Neutrophil (primary cell): ENCODE data around the gene OR2H2.

ENCODE experiments used
- H3K27ac ChIP-seq: fragments of 200-600 bp; sonication (generic); 2 replicates; pipeline ENCODE4 v1.5.1; 2016; ENCODE audit warnings: mild to moderate bottlenecking, moderate library complexity
- H3K27me3 ChIP-seq: fragments of 200-600 bp; sonication (generic); 2 replicates; pipeline ENCODE4 v1.6.0; 2016; ENCODE audit warnings: mild to moderate bottlenecking
- H3K36me3 ChIP-seq: fragments of 200-600 bp; sonication (generic); 2 replicates; pipeline ENCODE4 v1.5.1; 2017
- H3K4me1 ChIP-seq, 2 experiments: fragments of 200-600 bp in 1 of 2; sonication (generic) in 1 of 2; 1 replicate in 1 of 2; 2 replicates in 1 of 2; pipeline versions ENCODE4 v1.5.1 to v1.6.1; 2013 to 2016; ENCODE audit warnings: low read depth in 1 of 2, low read length in 1 of 2, mild to moderate bottlenecking in 1 of 2, moderate library complexity in 1 of 2; ENCODE audit not compliant: control insufficient read depth in 1 of 2, insufficient read depth in 1 of 2
- H3K4me3 ChIP-seq, 2 experiments: fragments of 200-600 bp in 1 of 2; sonication (generic) in 1 of 2; 1 replicate in 1 of 2; 2 replicates in 1 of 2; pipeline ENCODE4 v1.5.1; 2013 to 2016; ENCODE audit warnings: low read depth in 1 of 2, low read length in 1 of 2, mild to moderate bottlenecking in 1 of 2, moderate library complexity in 1 of 2
- H3K9me3 ChIP-seq: fragments of 200-600 bp; sonication (generic); 2 replicates; pipeline ENCODE4 v1.5.1; 2016
- CTCF ChIP-seq: fragments of 200-600 bp; sonication (generic); IDR thresholded peaks from 2 replicates; pipeline ENCODE4 v1.5.1; 2016; ENCODE audit warnings: antibody characterized with exemption

OR2H2 gene

DNA sequence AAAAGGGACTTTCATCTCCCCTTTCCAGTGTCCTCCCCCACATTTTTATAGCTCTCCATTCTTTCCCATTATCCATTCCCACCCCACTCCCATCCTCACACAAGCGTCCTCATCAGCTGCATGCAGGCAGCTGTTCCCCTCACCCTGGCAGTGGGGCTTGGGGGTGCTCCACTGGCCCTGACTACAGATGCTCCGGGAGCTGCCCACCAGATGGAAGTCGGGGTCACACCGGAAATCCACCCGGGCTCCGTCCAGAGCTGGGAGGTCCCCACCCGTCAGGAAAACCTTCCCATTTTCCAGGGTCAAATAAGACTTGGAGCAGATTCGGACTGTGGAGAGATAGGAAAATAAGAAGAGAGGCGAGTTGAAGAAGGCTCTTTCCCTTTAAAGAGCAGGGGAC is 45.4 kb downstream of the OR2H2 start:
- H3K9me3 ChIP-seq = no peaks in the 10 kb centered on the region
- H3K4me3 ChIP-seq = no peak overlapping the region

GRCh38 chr6:29631209-29631810 is 46.4 kb downstream of the OR2H2 start:
- Histone ChIP-seq H3K27me3 (peaks cover 94% of the 10 kb centered on the region), H3K4me1 (peaks cover 39 to 47% of the 10 kb centered on the region in 2 experiments), H3K27ac (no peak overlapping the region), H3K36me3 (no peaks in the 10 kb centered on the region), H3K4me3 (no peak overlapping the region), H3K9me3 (no peaks in the 10 kb centered on the region)
- no peak for TF ChIP-seq CTCF

More for the DNA sequence above, 45.4 kb downstream of the OR2H2 start:
- TF ChIP-seq CTCF = no peak
- no peak overlapping the region for H3K27ac ChIP-seq
- peaks cover 88% of the 10 kb centered on the region for H3K27me3 ChIP-seq
- peaks cover 48 to 54% of the 10 kb centered on the region in 2 experiments for H3K4me1 ChIP-seq
- no peaks in the 10 kb centered on the region for H3K36me3 ChIP-seq

- Histone ChIP-seq H3K9me3 (no peaks in the 10 kb centered on the region), H3K27me3 (peaks cover 89% of the 10 kb centered on the region), H3K27ac (no peak overlapping the region), H3K4me3 (peak overlapping the region; percentile 57 to 91), H3K4me1 (peaks cover 31 to 41% of the 10 kb centered on the region in 2 experiments), H3K36me3 (no peaks in the 10 kb centered on the region)
- TF ChIP-seq CTCF = no peak
These were observed 47.2 kb downstream of the OR2H2 start for GRCh38 chr6:29631860-29632731.

DNA sequence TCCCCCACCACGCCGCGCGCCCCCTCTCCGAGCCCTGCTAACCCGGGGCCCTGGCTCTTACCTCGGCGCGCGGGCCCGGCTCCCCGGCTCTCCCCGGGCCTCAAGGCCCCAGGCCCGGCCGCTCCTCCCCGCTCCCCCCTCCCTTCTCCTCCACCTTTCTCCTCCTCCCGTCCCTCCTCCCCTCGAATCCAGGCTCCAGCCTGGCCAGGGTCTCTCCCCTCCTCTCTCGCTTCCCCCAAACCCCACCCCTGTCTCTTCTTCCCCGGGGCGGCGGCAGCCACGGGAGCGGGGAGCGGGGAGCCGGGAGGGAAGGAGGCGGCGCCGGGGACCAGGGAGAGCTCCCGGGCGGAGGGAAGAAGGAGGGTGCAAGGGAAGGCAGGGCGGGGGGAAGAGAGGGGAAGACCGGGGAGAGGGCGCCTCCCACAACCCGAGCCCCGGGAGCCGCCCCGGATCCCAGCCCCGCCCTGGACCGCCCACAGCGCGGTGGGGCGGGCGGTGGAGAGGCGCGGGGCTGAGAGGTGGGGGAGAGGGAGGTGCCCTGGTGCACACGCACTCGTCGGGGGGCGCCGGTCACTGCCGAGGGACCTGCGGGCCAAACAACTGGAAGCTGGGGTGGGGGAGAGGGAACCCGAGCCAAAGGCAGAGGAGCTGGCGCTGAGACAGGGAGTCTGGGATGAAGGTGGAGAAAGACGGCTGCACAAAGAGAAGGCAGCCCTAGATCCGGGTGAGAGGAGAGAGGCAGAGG is 48.0 kb downstream of the OR2H2 start, which contains the start of gene GABBR1:
TSS of gene GABBR1 (minus strand) at position 395 of the 745 bp plus-strand sequence. CDS start 798 bp downstream, outside the sequence.
- no peaks in the 10 kb centered on the region for H3K36me3 ChIP-seq
- peaks cover 25 to 33% of the 10 kb centered on the region in 2 experiments for H3K4me1 ChIP-seq
- no peak within 1 kb of the TSS for H3K27ac ChIP-seq
- H3K9me3 ChIP-seq = no peaks in the 10 kb centered on the region
- no peak for TF ChIP-seq CTCF
- H3K27me3 ChIP-seq = peaks cover 80% of the 10 kb centered on the region
- H3K4me3 ChIP-seq = peak within 1 kb of the TSS; percentile 57 to 91

DNA sequence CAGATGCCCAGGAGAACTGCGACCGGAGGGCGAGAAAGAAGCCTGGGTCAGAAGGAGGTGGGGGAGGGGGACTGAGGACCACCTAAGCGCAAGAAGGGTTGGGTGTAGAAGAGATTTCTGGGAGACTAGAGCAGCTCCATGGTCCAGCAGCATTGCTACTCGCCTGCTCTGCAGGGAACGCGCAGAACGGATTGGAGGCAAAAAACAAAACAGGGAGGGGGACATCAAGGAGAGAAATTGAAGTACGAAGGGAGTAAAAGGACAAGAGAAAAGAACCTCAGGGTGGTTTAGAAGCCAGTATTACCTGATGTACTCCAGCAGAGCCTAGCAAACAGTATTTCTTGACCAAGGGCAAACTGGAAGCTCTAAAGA is 48.6 kb downstream of the OR2H2 start:
- peaks cover 23 to 33% of the 10 kb centered on the region in 2 experiments for H3K4me1 ChIP-seq
- H3K4me3 ChIP-seq = peak overlapping the region; percentile 57 to 91
- no peak overlapping the region for H3K27ac ChIP-seq
- peaks cover 75% of the 10 kb centered on the region for H3K27me3 ChIP-seq
- no peak for TF ChIP-seq CTCF
- no peaks in the 10 kb centered on the region for H3K36me3 ChIP-seq
- no peaks in the 10 kb centered on the region for H3K9me3 ChIP-seq
